OCI-LY1 (cell line): ENCODE data around the gene CLTB.

Experiments used
- CTCF ChIP-seq: fragments of 200-600 bp; sonication (generic), shearing (Covaris generic); IDR thresholded peaks from 2 replicates; pipeline ENCODE4 v1.5.1; 2017; ENCODE audit warnings: mild to moderate bottlenecking, antibody characterized with exemption, low read length, moderate library complexity, mixed read lengths
- EZH2 ChIP-seq: fragments of 200-600 bp; sonication (generic), shearing (Covaris generic); IDR thresholded peaks from 2 replicates; pipeline ENCODE4 v1.8.0; 2017; ENCODE audit warnings: borderline replicate concordance, mixed run types, mild to moderate bottlenecking, antibody characterized with exemption, low read length, moderate library complexity, mixed read lengths

GRCh38 chr5:176438959-176439757 lies 22.8 kb upstream of the CLTB start:
- no peak for TF ChIP-seq EZH2
- no peak for TF ChIP-seq CTCF
